Ovary (tissue), 9 donors: Measurements from ENCODE around the gene POR. TPM values are rescaled to one million over a fixed set of nuclear protein-coding genes. Genes with fewer than 3 reads are reported as not detected.
"Not testable (repeated sequence)": the region's sequence is repeated elsewhere in the genome, so short reads cannot be mapped to it uniquely, and the experiment has no call there.

Experiments
- DNase-seq, 5 donors: peaks; one replicate each; pipeline ENCODE4 v3.0.0-alpha.2; 2019 to 2020
- H3K27ac ChIP-seq, 2 donors: fragments of 200-600 bp; one replicate each; pipeline versions ENCODE4 v1.5.1 to v1.8.0; 2019 to 2022
- H3K27me3 ChIP-seq: fragments of 200-600 bp; one replicate; pipeline ENCODE4 v1.8.0; 2022
- H3K36me3 ChIP-seq: fragments of 200-600 bp; sonication (generic); one replicate; pipeline ENCODE4 v1.5.1; 2019
- H3K4me1 ChIP-seq: one replicate; pipeline ENCODE4 v1.8.1; 2013; ENCODE audit warnings: mild to moderate bottlenecking, moderate library complexity; ENCODE audit not compliant: insufficient read depth
- H3K4me3 ChIP-seq: fragments of 200-600 bp; sonication (generic); one replicate; pipeline ENCODE4 v1.5.1; 2017
- H3K9me3 ChIP-seq, 2 donors: fragments of 200-600 bp in 1 of 2; sonication (generic) in 1 of 2; one replicate each; pipeline versions ENCODE4 v1.5.1 to v1.8.1; 2013 to 2019; ENCODE audit warnings: mild to moderate bottlenecking in 1 of 2, moderate library complexity in 1 of 2
- EP300 ChIP-seq: sonication (generic); formaldehyde crosslinking; IDR thresholded peaks from one replicate; pipeline ENCODE4 v1.6.1; 2017; ENCODE audit warnings: antibody characterized with exemption
- POLR2A ChIP-seq: fragments of 450-650 bp; IDR thresholded peaks from one replicate; pipeline ENCODE4 v1.6.1; 2017; ENCODE audit warnings: antibody characterized with exemption, mild to moderate bottlenecking, moderate library complexity
- WGBS, 3 donors: extraction: QIAGEN DNeasy Blood & Tissue Kit in 1 of 3; methylation state at CpG; one replicate each; pipeline versions ENCODE4 v1.1.5 to v1.1.7; 2013 to 2017; 5-methylcytosine and 5-hydroxymethylcytosine counted together
- intact Hi-C, 4 donors: fragments of 100-400 bp; cut with DNase I; formaldehyde crosslinking; loops; one replicate each; pipeline versions ENCODE4 v1.11.0 to v1.15.1; 2022 to 2023
- polyA plus RNA-seq, 2 donors: library from polyadenylated mRNA; stranded (reverse); fragments of 200-250 nt in 1 of 2; fragments of 350-450 nt in 1 of 2; fragmentation: Illumina TruSeq in 1 of 2; extraction: RNeasy Lipid Tissue Mini Kit (QIAGEN cat#74804) in 1 of 2; gene quantifications; one replicate each; pipeline ENCODE4 v1.2.3, GENCODE V29; 2013 to 2014
- total RNA-seq, 7 donors: library from RNA; depleted of rRNA in 2 of 7; stranded (reverse); fragments of >200 nt in 2 of 7; fragmentation: NEBNext Ultra II Directional in 3 of 7; extraction: Animal tissue kit (Norgen Biotek cat#: 25700) in 3 of 7; gene quantifications; one replicate each; pipeline versions ENCODE4 v1.1.0 to v1.2.4, GENCODE V29; 2016 to 2023
- TF ChIP-seq, protein P1 (sequence below), 3 donors: fragments of 450-650 bp in 2 of 3; fragments of 200-600 bp in 1 of 3; IDR thresholded peaks; one replicate each; pipeline versions ENCODE4 v1.5.1 to v1.8.0; 2016 to 2022; ENCODE audit warnings: antibody characterized with exemption in 3 of 3, mild to moderate bottlenecking in 1 of 3
- donor health status: DM: no; HTN: no; CAD: no; lungs with moderate emphysema.
- donor health status: DM: no; HTN: no; CAD: no.
- donor health status: Bipolar disorder and iron deficiency.
- donor health status: DM: yes; HTN: yes; CAD: no.
- donor health status: DM: no; HTN: no; CAD: no.
- donor health status: DM: yes; HTN: yes; CAD: no.

POR gene
- total and polyA plus RNA-seq, 9 donors = 71.8 to 191 (median 144) TPM

DNA sequence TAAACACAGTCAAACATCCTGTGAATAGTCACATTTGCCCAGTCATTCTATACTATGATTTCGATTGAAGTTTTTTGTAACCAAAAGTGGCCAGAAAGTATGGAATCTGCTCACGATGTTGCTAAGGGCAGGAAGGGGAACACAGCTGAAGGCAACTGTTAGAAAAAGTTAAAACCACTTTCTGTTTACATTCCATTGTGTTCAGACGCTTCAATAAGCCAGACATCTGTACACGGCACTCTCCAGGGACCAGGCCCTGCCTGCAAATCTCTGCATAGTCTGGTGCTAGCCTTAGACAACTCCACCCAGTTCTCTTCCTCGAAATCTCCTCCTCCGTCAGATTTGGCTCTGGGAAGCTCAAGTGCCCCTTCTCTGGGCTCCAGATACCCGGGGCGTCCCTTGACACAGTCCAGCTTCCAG is 96.5 kb downstream of the POR start:
- H3K27me3 ChIP-seq = no peaks in the 10 kb centered on the region
- WGBS, 3 donors = 4 to 17% (median 4%) methylated on average over 8 of the region's 8 CpGs
- H3K9me3 ChIP-seq = no peaks in the 10 kb centered on the region

DNA sequence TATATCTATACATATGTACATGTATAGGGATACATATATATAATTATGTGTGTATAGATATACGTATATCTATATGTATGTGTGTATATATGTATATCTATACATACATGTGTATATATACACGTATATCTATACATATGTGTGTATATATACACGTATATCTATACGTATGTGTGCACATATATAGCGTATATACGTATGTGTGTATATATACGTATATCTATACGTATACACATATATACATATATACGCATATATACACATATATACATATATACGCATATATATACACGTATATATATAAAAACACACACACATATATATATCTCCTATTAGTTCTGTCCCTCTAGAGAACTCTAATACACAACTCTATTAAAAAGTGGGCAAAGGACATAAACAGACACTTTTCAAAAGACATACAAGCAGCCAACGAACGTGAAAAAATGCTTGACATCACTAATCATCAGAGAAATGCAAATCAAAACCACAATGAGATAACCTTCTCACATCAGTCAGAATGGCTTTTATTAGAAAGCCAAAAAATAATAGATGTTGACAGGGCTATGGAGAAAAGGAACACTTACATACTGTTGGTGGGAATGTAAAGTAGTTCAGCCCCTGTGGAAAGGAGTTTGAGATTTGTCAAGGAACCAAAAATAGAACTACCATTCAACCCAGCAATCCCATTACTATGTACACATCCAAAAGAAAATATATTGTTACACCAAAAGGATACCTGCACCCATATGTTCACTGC is 101.4 kb downstream of the POR start:
- H3K27ac ChIP-seq = no peak overlapping the region
- H3K4me3 ChIP-seq = no peak overlapping the region
- TF ChIP-seq POLR2A (no peak), EP300 (no peak)
- TF ChIP-seq, protein P1, sequence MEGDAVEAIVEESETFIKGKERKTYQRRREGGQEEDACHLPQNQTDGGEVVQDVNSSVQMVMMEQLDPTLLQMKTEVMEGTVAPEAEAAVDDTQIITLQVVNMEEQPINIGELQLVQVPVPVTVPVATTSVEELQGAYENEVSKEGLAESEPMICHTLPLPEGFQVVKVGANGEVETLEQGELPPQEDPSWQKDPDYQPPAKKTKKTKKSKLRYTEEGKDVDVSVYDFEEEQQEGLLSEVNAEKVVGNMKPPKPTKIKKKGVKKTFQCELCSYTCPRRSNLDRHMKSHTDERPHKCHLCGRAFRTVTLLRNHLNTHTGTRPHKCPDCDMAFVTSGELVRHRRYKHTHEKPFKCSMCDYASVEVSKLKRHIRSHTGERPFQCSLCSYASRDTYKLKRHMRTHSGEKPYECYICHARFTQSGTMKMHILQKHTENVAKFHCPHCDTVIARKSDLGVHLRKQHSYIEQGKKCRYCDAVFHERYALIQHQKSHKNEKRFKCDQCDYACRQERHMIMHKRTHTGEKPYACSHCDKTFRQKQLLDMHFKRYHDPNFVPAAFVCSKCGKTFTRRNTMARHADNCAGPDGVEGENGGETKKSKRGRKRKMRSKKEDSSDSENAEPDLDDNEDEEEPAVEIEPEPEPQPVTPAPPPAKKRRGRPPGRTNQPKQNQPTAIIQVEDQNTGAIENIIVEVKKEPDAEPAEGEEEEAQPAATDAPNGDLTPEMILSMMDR (IDR thresholded peaks at IDR 0.05) = no peak
- peaks cover 10% of the 10 kb centered on the region for H3K4me1 ChIP-seq
- intact Hi-C loops = loop anchor here in 2 of 4 donors (5.0 to 10.0 kb wide), 3 partner anchors 134 to 242 kb away; partner anchors contain the start of genes CCL26 (in 1 of the 2) and RHBDD2 (in 1 of the 2)
- DNase-seq = no peak
- no peaks in the 10 kb centered on the region for H3K27me3 ChIP-seq
- no peaks in the 10 kb centered on the region for H3K9me3 ChIP-seq
- no peaks in the 10 kb centered on the region for H3K36me3 ChIP-seq
- WGBS, 3 donors = 81 to 83% (median 82%) methylated on average over 13 of the region's 13 CpGs

More for the DNA sequence above, 96.5 kb downstream of the POR start:
- Histone ChIP-seq H3K36me3 (no peaks in the 10 kb centered on the region), H3K4me1 (peaks cover 22% of the 10 kb centered on the region), H3K4me3 (no peak overlapping the region), H3K27ac (peak overlapping the region in 1 of 2 donors; percentile 46)
- intact Hi-C loops = loop anchor here in 2 of 4 donors (10.0 kb wide), 2 partner anchors 137 to 237 kb away; partner anchors contain the start of genes CCL26 (in 1 of the 2) and RHBDD2 (in 1 of the 2)
- DNase-seq = peak; percentile 48 to 77 (median 58)
- TF ChIP-seq EP300 (no peak), POLR2A (no peak)
- TF ChIP-seq, protein P1 (IDR thresholded peaks at IDR 0.05) = no peak

DNA sequence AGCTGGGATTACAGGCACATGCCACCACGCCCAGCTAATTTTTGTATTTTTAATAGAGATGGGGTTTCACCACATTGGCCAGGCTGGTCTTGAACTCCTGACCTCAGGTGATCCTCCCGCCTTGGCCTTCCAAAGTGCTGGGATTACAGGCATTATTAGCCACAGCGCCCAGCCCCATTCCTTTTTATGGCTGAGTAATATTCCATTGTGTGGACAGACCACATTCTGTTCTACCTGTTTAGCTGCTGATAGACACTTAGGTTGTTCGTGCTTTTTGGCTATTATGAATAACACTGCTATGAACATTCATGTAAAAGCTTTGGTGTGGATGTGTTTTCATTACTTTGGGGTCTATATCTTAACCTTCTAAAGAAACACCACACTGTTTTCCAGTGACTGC is 103.6 kb downstream of the POR start:
- not testable (repeated sequence) for H3K36me3 ChIP-seq, DNase-seq, H3K27ac ChIP-seq, H3K4me1 ChIP-seq, H3K27me3 ChIP-seq, H3K4me3 ChIP-seq, H3K9me3 ChIP-seq
- intact Hi-C loops = loop anchor here in 2 of 4 donors (5.0 to 10.0 kb wide), 3 partner anchors 136 to 244 kb away; partner anchors contain the start of genes CCL26 (in 1 of the 2) and RHBDD2 (in 1 of the 2)
- WGBS, 3 donors = 96 to 99% (median 97%) methylated on average over 4 of the region's 4 CpGs

DNA sequence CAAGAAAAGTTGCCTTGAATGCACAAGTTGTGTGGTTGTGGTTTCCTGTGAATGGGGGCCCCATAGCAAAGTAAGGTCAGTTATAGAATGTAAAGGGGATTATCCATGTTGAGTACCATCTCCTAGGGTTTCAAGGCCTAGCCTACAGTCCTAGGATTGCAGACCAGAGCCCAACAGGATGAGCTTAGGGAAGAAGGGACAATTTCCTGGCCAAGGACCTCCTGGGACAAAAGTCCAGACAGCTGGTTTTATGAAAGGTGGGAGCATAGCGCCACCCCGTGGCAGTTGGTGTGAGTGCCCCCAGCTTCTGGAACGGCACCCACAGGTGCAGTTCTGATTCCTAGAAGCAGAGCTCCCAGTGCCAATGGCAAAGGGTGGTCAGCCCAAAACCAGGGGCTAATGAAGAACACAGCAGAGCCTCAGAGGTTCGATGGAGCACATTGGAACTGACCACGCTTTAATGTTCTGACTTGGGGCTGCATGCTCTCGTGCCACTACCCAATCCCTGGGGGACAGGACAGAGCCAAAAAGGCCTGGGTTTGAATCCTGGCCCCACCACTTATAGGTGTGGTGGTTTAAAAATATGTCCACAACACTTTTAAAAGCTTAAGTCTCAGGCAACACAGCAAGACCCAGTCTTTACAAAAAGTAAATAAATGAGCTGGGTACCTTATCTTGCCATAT is 105.2 kb downstream of the POR start:
- Histone ChIP-seq H3K36me3 (no peaks in the 10 kb centered on the region), H3K27ac (no peak overlapping the region), H3K4me1 (no peaks in the 10 kb centered on the region), H3K9me3 (no peaks in the 10 kb centered on the region), H3K27me3 (no peaks in the 10 kb centered on the region), H3K4me3 (no peak overlapping the region)
- intact Hi-C loops = loop anchor here in 2 of 4 donors (1.0 to 10.0 kb wide), 3 partner anchors 153 to 255 kb away; no protein-coding TSS in a partner anchor
- TF ChIP-seq, protein P1 (IDR thresholded peaks at IDR 0.05) = peak; percentile 58 to 88 (median 82)
- no peak for TF ChIP-seq EP300
- peak; percentile 57 to 82 (median 76) for DNase-seq
- 40 to 46% (median 43%) methylated on average over 6 of the region's 6 CpGs for WGBS, 3 donors
